Hypothalamus (tissue), 51 donors: ENCODE measurements around the gene MELK.
"Not testable (repeated sequence)": the region's sequence is repeated elsewhere in the genome, so short reads cannot be mapped to it uniquely, and the experiment has no call there.

Experiments
- DNase-seq, 51 donors: peaks; one replicate each; lab custom pipeline; 2025; lab: John Stamatoyannopoulos, UW

Gene MELK

DNA sequence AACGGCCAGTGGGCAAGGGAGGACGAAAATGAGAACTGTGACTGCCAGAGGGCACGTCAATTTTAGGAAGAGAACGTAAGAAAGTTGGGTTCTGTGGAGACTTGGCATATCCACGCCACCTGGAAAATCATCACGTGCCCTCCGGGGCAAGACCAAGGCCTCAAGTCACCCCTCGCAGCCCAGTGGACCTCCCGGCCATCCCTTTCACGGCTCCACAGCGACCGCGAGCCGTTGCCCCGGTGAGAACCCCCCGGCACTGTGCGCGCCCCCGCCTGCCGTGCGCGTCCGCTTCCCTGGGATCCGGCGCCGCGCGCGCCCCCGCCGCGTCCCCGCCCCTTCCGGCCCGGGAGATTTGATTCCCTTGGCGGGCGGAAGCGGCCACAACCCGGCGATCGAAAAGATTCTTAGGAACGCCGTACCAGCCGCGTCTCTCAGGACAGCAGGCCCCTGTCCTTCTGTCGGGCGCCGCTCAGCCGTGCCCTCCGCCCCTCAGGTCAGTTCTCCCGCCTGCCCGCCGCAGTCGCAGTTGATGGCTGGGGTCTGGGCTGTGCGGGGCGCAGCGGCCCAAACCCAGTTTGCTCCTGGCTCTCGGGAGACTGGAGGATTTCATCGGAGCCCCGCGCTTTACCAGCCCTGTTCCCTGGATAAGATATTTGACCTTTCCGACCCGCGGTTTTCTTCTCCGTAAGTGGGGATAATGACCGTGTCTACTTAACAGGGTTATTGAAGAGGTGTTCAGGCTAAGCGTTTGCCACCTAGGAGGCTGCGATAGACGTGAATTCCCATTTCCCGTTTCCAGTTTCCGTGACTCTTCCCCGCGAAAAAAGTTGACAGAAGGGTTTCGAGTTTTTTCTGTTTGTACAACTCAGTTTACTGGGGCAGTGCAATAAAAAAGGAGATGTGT lies at the start of gene MELK:
Gene MELK (plus strand): TSS at position 381 of the 904 bp plus-strand sequence. CDS start 8,787 bp downstream, outside the sequence.
- DNase-seq: peak in 50 of 51 donors; percentile 3 to 86 (median 50)

DNA sequence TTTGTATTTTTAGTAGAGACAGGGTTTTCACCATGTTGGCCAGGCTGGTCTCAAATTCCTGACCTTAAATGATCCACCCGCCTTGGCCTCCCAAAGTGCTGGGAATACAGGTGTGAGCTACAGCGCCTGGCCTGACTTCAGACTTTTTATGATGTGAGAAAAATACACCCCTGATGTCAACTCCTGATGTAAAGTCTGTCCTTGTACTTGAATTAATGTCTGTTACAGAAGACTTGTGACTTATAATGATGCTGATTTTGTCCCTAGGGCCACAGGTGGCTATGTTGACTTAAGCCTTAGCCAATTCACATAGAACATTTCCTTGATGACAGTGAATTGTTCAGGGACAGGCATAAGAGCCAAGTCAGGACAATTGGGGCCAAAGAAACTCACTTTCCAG lies 42.5 kb upstream of the MELK start:
- DNase-seq: no peak

DNA sequence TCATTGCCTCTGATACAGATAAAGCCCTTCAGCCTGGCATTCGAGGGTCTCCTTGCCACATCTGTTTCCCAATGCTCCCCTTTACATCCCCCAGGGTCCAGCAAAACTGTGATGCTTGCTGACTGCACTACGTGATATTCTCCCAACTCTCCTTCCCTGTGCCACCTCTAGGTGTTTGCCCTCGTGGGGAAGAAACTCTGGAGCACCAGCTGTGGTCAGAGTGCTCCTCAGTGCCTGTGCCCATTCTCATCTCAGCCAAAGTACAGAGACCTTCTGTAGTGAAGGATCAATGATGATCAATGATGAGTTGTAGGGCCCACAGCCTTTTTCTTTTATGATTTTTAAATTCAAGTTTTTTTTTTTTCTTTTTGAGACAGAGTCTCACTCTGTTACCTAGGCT lies 40.3 kb upstream of the MELK start:
- DNase-seq: no peak

DNA sequence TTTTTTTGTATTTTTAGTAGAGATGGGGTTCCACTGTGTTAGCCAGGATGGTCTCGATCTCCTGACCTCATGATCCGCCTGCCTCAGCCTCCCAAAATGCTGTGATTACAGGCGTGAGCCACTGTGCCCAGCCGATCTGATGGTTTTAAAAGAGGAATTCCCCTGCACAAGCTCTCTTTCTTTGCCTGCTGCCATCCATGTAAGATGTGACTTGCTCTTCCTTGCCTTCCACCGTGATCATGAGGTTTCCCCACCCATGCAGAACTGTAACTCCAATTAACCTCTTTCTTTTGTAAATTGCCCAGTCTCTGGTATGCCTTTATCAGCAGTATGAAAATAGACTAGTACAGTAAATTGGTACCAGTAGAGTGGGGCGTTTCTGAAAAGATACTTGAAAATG lies 39.0 kb upstream of the MELK start:
- not testable (repeated sequence) for DNase-seq

DNA sequence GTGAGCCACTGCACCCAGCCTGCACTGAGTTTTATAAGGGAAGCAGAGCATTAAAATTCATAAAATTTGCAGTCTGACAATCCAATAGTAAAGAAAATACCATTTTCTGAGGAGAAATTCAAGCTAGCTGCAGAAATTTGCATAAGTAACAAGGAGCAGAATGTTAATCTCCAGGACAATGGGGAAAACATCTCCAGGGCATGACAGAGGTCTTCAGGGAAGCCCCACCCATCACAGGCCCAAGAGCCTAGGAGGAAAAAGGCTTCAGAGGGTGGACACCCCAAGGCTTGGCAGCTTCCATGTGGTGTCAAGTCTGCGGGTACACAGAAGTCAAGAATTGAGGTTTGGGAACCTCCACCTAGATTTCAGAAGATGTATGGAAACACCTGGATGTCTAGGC lies 37.6 kb upstream of the MELK start:
- no peak for DNase-seq

DNA sequence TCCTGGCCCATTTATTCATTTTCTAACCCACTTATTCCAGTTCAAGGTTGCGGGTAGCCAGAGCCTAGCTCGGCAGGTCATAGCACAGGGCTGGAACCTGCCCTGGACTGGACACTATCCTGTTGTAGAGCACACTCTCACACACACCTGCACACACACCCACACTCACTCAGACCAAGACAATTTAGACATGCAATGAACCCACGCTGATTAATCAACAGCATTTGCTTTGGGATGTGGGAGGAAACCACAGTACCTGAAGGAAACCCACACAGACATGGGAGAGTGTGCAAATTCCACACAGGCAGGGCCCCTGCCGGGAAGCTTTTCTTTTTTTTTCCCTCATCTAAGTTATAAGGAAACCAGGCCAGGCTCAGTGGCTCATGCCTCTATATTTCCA lies 34.8 kb upstream of the MELK start:
- no peak for DNase-seq

DNA sequence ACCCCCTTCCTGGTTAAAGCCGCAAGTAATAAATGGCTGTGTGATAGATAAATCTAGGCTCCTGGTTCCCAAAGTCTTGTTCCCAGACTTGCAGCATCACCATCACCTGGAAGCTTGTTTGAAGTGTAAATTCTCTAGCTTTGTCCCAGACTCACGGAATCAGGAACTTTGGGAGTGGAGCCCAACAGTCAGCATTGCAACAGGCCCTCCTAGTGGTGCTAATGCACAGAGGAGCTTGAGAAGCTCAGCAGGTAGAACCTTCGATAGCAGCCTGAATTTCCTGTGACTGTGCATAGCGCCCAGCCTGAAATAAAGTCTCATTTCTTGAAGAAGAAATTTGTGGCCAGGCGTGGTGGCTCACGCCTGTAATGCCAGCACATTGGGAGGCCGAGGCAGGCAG lies 30.3 kb upstream of the MELK start:
- DNase-seq: no peak

DNA sequence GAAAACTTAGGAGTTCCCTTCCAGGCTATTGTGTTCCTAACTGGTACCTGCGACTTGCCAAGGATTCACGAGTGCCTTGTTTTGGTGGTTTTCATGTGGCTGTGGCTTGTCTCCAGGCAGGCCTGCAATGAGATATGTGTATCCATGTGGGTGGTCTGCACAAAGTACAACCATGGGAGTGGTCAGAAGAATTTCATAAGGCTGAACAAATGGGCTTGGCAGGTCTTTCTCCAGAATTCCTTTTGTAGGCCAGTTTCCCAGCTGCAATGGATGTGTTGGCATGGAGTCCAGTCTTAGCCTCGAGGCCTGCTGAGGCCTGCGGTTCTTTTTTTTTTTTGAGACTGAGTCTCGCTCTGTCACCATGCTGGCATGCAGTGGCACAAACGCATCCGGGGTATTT lies 28.8 kb upstream of the MELK start:
- DNase-seq: peak in 7 of 51 donors; percentile 1 to 16 (median 3)

DNA sequence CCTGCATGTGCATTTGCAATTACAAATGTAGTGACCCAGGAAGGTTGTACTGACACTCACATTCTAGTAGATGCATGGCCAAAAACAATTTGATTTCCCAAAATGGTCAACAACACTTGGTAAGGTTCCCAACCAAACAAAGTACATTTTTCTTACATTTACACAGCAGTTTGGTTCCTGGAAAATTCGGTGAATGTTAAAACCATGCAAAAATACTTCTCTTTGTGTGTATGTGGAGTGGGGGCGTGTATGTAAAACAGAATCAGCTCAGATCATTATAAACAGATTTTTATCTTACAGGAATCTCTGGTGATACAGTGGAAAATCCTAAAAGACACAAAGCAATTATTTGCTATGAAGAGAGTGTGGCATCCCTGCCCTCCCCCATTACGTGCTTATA lies 25.1 kb upstream of the MELK start:
- DNase-seq: no peak

DNA sequence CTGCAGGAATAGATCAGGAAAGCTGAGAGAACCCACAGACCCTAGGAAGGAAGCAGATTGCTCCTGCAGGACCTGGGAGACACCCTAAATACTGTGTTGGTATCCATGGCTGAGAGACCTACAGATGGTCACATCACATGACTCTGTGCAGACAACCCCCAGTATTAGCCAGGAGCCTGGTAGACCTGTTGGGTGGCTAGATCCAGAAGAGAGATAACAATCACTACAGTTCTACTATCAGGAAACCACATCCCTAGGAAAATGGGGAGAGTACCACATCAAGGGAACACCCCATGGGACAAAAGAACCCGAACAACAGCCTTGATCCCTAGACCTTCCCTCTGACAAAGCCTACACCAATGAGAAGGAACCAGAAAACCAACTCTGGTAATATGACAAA lies 24.2 kb upstream of the MELK start:
- no peak for DNase-seq

DNA sequence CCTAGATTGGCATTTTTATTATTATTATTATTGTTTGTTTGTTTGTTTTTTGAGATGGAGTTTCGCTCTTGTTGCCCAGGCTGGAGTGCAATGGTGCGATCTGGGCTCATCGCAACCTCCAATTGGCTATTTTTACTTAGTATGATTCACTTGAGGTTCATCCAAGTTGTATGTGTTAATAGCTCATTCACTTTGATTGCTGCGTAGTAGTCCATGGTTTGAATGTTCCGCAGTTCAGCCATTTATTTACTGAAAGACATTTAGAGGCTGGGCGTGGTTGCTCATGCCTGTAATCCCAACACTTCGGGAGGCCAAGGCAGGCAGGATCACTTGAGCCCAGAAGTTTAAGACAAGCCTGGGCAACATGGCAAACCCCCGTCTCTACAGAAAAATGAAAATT lies 22.6 kb upstream of the MELK start:
- DNase-seq: no peak

DNA sequence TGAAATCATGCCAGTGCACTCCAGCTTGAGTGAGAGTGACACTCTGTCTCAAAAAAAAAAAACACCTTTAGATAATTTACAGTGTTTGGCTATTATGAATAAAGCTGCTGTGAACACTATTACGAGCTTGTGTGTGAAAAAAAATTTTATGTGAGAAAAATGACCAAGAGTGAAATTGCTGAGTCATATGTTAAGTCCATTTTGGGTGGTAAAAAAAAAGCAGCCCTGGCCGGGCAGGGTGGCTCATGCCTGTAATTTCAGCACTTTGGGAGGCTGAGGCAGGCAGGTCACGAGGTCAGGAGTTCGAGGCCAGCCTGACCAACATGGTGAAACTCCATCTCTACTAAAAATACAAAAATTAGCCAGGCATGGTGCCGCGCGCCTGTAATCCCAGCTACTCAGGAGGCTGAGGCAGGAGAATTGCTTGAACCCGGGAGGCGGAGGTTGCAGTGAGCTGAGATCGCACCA lies 22.0 kb upstream of the MELK start:
- not testable (repeated sequence) for DNase-seq

DNA sequence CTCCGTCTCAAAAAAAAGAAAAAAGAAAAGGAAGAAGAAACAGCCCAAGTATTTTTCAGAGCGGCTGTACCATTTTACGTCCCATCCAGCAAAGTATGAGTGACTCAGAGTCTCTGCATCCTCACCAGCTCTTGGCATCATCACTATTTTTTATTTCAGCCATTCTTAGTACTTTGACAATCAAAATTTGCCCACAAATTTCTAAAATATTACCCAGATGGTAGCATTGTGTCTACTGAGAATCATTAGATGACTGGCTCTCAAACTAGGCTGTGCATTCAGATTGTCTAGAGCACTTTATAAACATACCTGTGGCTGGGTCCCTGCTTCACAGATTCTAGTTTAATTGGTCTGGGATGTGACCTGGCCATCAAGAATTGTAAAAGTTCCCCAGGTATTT lies 21.6 kb upstream of the MELK start:
- no peak for DNase-seq

DNA sequence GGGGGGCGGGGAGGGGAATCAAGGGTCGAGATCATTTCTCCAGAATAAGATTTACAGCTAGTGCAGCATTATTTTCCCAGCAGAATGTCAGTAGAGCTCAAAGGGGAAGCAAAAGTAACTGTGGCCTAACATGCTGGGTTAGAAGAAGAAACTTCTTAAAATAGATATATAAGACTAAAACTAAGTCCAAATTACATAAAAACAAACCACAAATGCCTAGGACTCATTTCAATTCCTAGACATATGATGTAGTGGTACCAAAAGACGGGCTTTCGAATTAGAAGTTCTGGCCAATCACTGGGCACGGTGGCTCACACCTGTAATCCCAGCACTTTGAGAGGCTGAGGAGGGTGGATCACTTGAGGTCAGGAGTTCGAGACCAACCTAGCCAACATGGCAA lies 20.8 kb upstream of the MELK start:
- no peak for DNase-seq

DNA sequence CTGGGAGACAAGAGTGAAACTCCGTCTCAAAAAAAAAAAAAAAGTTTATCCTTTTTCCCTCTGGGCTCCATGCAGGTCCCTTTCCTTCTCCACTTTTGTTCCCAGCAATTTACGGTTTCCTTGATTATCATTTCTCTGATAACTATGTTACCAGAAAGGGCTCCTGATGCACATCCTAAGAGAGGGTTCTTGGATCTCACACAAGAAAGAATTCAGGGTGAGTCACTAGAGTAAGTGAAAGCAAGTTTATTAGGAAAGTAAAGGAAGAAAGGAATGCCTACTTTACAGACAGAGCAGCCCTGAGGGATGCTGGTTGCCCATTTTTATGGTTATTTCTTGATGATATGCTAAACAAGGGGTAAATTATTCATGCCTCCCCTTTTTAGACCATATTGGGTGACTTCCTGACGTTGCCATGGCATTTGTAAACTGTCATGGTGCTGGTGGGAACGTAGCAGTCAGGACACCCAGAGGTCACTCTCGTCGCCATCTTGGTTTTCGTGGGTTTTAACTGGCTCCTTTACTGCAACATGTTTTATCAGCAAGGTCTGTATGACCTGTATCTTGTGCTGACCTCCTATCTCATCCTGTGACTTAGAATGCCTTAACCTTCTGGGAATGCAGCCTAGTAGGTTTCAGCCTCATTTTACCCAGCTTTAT lies 13.5 kb upstream of the MELK start:
- DNase-seq: no peak

DNA sequence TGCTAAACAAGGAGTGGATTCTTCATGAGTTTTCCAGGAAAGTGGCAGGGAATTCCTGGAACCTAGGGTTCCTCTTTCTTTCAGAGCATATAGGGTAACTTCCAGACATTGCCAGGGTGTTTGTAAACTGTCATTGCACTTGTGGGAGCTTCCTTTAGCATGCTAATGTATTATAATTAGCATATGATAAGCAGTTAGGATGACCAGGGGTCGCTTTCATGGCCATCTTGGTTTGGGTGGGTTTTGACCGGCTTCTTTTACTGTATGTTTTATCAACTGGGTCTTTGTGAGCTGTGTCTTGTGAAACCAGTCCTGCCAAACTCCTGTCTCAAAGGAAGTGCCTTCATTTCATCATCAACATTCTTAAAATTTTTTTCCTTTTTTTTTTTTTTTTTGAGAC lies 11.9 kb upstream of the MELK start:
- no peak for DNase-seq

DNA sequence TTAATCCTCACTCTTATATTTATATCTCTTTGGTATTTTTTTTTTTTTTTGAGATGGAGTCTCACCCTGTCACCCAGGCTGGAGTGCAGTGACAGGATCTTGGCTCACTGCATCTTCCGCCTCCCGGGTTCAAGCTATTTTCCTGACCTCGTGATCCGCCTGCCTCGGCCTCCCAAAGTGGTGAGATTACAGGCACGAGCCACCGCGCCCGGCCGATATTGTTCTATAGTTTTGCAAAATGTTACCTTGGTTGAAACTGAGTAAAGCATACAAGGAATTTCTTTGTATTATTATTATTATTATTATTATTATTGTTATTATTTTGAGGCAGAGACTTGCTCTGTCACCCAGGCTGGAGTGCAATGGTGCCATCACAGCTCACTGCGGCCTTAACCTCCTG lies 9.9 kb upstream of the MELK start:
- DNase-seq: not testable (repeated sequence)

DNA sequence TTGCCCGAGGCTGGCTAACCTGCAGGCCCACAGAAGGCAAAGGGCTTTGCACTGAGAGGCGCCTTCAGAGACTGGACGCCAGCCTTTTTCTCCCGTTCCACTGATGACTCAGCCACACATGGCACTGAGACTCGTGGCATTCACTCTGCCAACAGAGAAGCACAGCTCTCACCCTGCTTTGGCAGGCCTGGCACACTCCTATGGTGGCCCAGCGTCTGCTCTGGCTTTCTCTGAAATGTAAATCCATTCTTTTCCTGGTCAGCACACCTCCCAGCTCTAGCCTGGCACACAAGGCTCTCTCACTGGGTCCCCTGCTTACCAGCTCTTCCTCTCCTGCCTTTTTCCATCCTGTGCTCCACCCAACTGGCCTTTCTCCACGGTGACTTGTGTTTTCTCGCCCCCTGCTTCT lies 5.9 kb upstream of the MELK start:
- peak in 47 of 51 donors; percentile 4 to 87 (median 55) for DNase-seq

DNA sequence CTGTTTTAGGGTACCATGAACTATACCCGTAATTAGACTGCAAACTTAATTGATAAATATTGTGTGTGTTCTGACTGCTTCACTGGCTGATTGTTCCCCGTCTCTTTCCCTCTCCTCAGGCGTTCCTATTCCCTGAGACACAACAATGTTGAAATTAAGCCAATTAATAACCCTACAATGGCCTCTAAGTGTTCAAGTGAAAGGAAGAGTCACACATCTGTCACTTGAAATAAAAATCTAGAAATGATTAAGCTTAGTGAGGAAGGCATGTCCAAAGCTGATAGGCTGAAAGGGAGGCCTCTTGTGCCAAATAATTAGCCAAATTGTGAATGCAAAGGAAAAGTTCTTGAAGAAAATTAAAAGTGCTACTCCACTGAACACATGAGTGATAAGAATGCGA lies 4.0 kb upstream of the MELK start:
- not testable (repeated sequence) for DNase-seq

DNA sequence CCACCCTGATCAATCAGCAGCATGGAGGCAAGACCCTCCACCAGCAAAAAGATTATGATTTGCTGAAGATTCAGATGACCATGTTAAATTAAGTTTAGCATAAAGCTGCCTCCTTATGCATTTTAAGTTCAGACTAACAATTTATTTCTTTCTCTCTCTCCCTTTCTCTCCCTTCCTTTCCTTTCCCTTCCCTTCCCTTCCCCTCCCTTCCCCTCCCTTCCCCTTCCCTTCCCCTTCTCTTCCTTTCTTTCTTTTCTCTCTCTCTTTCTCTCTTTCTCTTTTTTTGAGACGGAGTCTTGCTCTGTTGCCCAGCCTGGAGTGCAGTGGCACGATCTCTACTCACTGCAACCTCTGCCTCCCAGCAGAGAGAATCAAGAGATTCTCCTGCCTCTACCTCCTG lies 1.4 kb upstream of the MELK start:
- DNase-seq: no peak

DNA sequence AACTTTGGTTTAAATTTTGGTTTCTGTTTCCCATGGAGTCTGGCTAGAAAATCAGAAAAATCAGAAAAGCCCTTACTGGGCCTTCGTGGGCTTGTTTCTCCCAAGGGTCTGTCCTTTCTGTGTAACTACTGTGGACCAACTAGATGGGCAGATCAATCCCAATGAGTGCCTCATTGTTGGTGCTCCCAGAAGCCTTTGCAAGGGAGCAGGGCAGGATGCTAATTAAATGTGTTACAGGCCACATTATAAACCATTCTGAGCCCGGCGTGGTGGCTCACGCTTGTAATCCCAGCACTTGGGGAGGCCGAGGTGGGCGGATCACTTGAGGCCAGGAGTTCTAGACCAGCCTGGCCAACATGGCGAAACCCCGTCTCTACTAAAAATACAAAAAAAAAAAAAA lies 1.4 kb downstream of the MELK start:
- not testable (repeated sequence) for DNase-seq

DNA sequence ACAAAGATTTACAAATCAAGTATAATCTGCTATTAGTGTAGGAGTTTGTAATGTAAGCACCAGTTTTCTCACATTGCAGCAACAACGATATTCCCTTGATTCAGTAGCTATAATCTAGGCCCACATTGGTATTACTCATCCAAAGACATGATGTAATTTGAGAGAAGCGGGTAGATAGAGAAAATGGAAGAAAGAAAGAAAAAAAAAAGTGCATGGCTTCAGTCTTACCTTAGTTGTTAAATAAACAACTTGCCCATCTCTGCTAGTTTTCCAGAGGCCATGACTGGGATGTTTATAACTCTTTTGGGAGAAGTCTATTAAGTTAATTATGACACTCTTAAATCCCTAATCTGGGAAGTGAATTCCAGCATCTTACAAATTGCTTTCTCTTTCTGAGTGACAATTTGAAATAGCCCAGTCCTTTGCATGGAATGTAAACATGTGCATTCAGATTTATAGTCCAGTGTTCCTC lies 2.8 kb downstream of the MELK start:
- DNase-seq: no peak
